ENCODE results near the gene TEX54. TPM values are rescaled to one million over a fixed set of nuclear protein-coding genes. Genes with fewer than 3 reads are reported as not detected.
"Not testable (repeated sequence)": the region's sequence is repeated elsewhere in the genome, so short reads cannot be mapped to it uniquely, and the experiment has no call there.

Gene TEX54
- total RNA-seq, 1 donor from 2014 or later: not detected

- intact Hi-C loops (cut with micrococcal nuclease): not testable (repeated sequence)
- DNase-seq (peak; percentile 72), ATAC-seq (peak; percentile 13)
Measured at GRCh38 chr11:62840721-62841360, 8.2 kb upstream of the TEX54 start.

- DNase-seq (peak; percentile 95), ATAC-seq (peak; percentile 70)
- intact Hi-C loops (cut with micrococcal nuclease): no loop called here
Measured at GRCh38 chr11:62839050-62839945, 6.7 kb upstream of the TEX54 start, which contains the start of gene WDR74. Gene WDR74 (minus strand): TSS chr11:62839590. CDS start chr11:62839570, 20 bp downstream.

GRCh38 chr11:62835336-62835735 lies 2.7 kb upstream of the TEX54 start:
- ATAC-seq: no peak
- intact Hi-C loops (cut with micrococcal nuclease): no loop called here
- no peak for DNase-seq

GRCh38 chr11:62831520-62832335 lies 913 bp downstream of the TEX54 start, which contains the start of gene STX5:
Gene STX5 (minus strand): TSS chr11:62832051. CDS start chr11:62831243, 808 bp downstream.
- peak; percentile 100 for DNase-seq
- peak; percentile 98 for ATAC-seq
- intact Hi-C loops (cut with micrococcal nuclease): no loop called here

- DNase-seq (no peak), ATAC-seq (no peak)
- intact Hi-C loops (cut with micrococcal nuclease): no loop called here
Measured at GRCh38 chr11:62830904-62831519, 1.6 kb downstream of the TEX54 start.

GRCh38 chr11:62828130-62828529 lies 4.5 kb downstream of the TEX54 start:
- ATAC-seq; DNase-seq; intact Hi-C loops (cut with micrococcal nuclease): not testable (repeated sequence)

GRCh38 chr11:62823677-62824076 lies 9.0 kb downstream of the TEX54 start:
- intact Hi-C loops (cut with micrococcal nuclease): no loop called here
- DNase-seq (no peak), ATAC-seq (no peak)

- DNase-seq: no peak
- no peak for ATAC-seq
- intact Hi-C loops (cut with micrococcal nuclease): no loop called here
Measured at GRCh38 chr11:62817129-62817528, 15.5 kb downstream of the TEX54 start.

GRCh38 chr11:62816557-62816956 lies 16.1 kb downstream of the TEX54 start:
- no peak for ATAC-seq
- no peak for DNase-seq
- intact Hi-C loops (cut with micrococcal nuclease): no loop called here

- DNase-seq (no peak), ATAC-seq (no peak)
- intact Hi-C loops (cut with micrococcal nuclease): no loop called here
Measured at GRCh38 chr11:62811659-62812058, 21.0 kb downstream of the TEX54 start.

- intact Hi-C loops (cut with micrococcal nuclease): no loop called here
- ATAC-seq (no peak), DNase-seq (no peak)
Measured at GRCh38 chr11:62810748-62811147, 21.9 kb downstream of the TEX54 start.

- intact Hi-C loops (cut with micrococcal nuclease): no loop called here
- DNase-seq (no peak), ATAC-seq (peak; percentile 66)
Measured at GRCh38 chr11:62806611-62807121, 26.0 kb downstream of the TEX54 start.

- ATAC-seq (peak; percentile 8), DNase-seq (no peak)
- intact Hi-C loops (cut with micrococcal nuclease): no loop called here
Measured at GRCh38 chr11:62805961-62806441, 26.6 kb downstream of the TEX54 start.

GRCh38 chr11:62805076-62805892 lies 27.4 kb downstream of the TEX54 start, which contains the start of gene NXF1:
Gene NXF1 (minus strand): TSS chr11:62805440. CDS start chr11:62805356, 84 bp downstream.
- ATAC-seq (peak; percentile 92), DNase-seq (peak; percentile 97)
- intact Hi-C loops (cut with micrococcal nuclease): no loop called here

GRCh38 chr11:62804310-62805075 lies 28.1 kb downstream of the TEX54 start:
- peak; percentile 1 for ATAC-seq
- no peak for DNase-seq
- intact Hi-C loops (cut with micrococcal nuclease): no loop called here

- intact Hi-C loops (cut with micrococcal nuclease): no loop called here
Measured at GRCh38 chr11:62801071-62801470, 31.6 kb downstream of the TEX54 start.

GRCh38 chr11:62799486-62799885 lies 33.2 kb downstream of the TEX54 start:
- ATAC-seq (no peak), DNase-seq (no peak)
- intact Hi-C loops (cut with micrococcal nuclease): no loop called here

More at GRCh38 chr11:62801071-62801470, 31.6 kb downstream of the TEX54 start:
- ATAC-seq (no peak), DNase-seq (no peak)
